OCI-LY7 (cell line): ENCODE results near the gene ZBTB11. TPM values are rescaled to one million over a fixed set of nuclear protein-coding genes. Genes with fewer than 3 reads are reported as not detected.

Experiments used
- BruUV-seq: library from RNA; stranded (reverse); fragments of 400-500 nt; replicated peaks from 2 replicates; lab custom pipeline; 2021; lab: Mats Ljungman, UMichigan
- CTCF ChIA-PET: fragments of 300-600 bp; sonication (Branson Sonifier 250); formaldehyde crosslinking; loops from one replicate; lab custom pipeline; 2022; ENCODE audit warnings: antibody characterized with exemption; ENCODE audit not compliant: unreplicated experiment; lab: Charles Lee
- POLR2A ChIA-PET: fragments of 300-600 bp; sonication (Branson Sonifier 250); formaldehyde crosslinking; loops from one replicate; lab custom pipeline; 2022; ENCODE audit warnings: antibody characterized with exemption; lab: Charles Lee
- DNase-seq: peaks from one replicate; pipeline ENCODE4 v3.0.0-alpha.2; 2015; ENCODE audit warnings: low spot score
- H2AFZ ChIP-seq: fragments of 200-600 bp; sonication (generic), shearing (Covaris generic); 2 replicates; pipeline ENCODE4 v1.6.1; 2014; ENCODE audit warnings: mild to moderate bottlenecking, antibody characterized with exemption, low read length, moderate library complexity
- H3K27ac ChIP-seq: fragments of 200-600 bp; sonication (generic); 2 replicates; pipeline ENCODE4 v1.5.1; 2014; ENCODE audit warnings: mixed run types, low read depth, mild to moderate bottlenecking, moderate library complexity, low read length, inconsistent platforms; ENCODE audit not compliant: poor library complexity, severe bottlenecking
- H3K36me3 ChIP-seq: fragments of 200-600 bp; sonication (generic); 2 replicates; pipeline ENCODE4 v1.6.1; 2014; ENCODE audit warnings: mild to moderate bottlenecking, antibody characterized with exemption, low read length, moderate library complexity, mixed read lengths; ENCODE audit not compliant: insufficient read depth
- H3K4me1 ChIP-seq: fragments of 200-600 bp; sonication (generic); 2 replicates; pipeline ENCODE4 v1.5.1; 2014; ENCODE audit warnings: mild to moderate bottlenecking, low read length; ENCODE audit not compliant: insufficient read depth, poor library complexity, severe bottlenecking
- H3K4me2 ChIP-seq: fragments of 200-600 bp; sonication (generic); 2 replicates; pipeline ENCODE4 v1.6.1; 2014; ENCODE audit warnings: mild to moderate bottlenecking, low read length
- H3K4me3 ChIP-seq: fragments of 200-600 bp; sonication (generic); 2 replicates; pipeline ENCODE4 v1.5.1; 2014; ENCODE audit warnings: mild to moderate bottlenecking, low read depth, low read length; ENCODE audit not compliant: poor library complexity, severe bottlenecking
- H3K79me2 ChIP-seq: fragments of 200-600 bp; sonication (generic); 2 replicates; pipeline ENCODE4 v1.6.1; 2016; ENCODE audit warnings: low read depth, mild to moderate bottlenecking, low read length, moderate library complexity, mixed read lengths; ENCODE audit not compliant: insufficient read depth
- H3K9me2 ChIP-seq: fragments of 200-600 bp; sonication (generic); 2 replicates; pipeline ENCODE4 v1.6.1; 2016; ENCODE audit warnings: mild to moderate bottlenecking, low read length, mixed read lengths; ENCODE audit not compliant: insufficient read depth
- H3K9me3 ChIP-seq: fragments of 200-600 bp; sonication (generic); 2 replicates; pipeline ENCODE4 v1.6.1; 2014; ENCODE audit warnings: mild to moderate bottlenecking, mixed run types, low read length, mixed read lengths
- H4K20me1 ChIP-seq: fragments of 200-600 bp; sonication (generic); 2 replicates; pipeline ENCODE4 v1.6.1; 2014; ENCODE audit warnings: mild to moderate bottlenecking, antibody characterized with exemption, low read length, moderate library complexity, mixed read lengths; ENCODE audit not compliant: insufficient read depth
- CTCF ChIP-seq: fragments of 200-600 bp; sonication (generic); conservative IDR thresholded peaks from 2 replicates; pipeline ENCODE4 v1.5.1; 2014; ENCODE audit warnings: mild to moderate bottlenecking, antibody characterized with exemption, low read length, moderate library complexity, mixed read lengths
- EZH2phosphoT487 ChIP-seq: fragments of 200-600 bp; sonication (generic); IDR thresholded peaks from 2 replicates; pipeline ENCODE4 v1.6.1; 2018; ENCODE audit warnings: low read depth, borderline replicate concordance, mild to moderate bottlenecking, mixed run types, antibody characterized with exemption, low read length, moderate library complexity, mixed read lengths
- intact Hi-C: fragments of 100-400 bp; cut with micrococcal nuclease; formaldehyde crosslinking; loops from one replicate; pipeline ENCODE4 v1.10.0; 2022; ENCODE audit not compliant: unreplicated experiment
- total RNA-seq, 2 experiments: library from RNA; depleted of rRNA in 1 of 2; stranded (reverse); fragments of >200 nt in 1 of 2; shearing (Covaris generic) in 1 of 2; gene quantifications; 2 replicates each; pipeline ENCODE4 v1.2.3, GENCODE V29; 2014 to 2022

Gene ZBTB11
- total RNA-seq, 2 experiments from 2014 or later = 21.5 to 26.8 TPM

GRCh38 chr3:101719604-101720185 is 42.8 kb upstream of the ZBTB11 start:
- TF ChIP-seq CTCF (no peak), EZH2phosphoT487 (no peak)
- ChIA-PET POLR2A (interaction anchor here (0.7 to 5.4 kb wide), 3 partner anchors 10 to 17 kb away, joined by 4 to 67 read pairs (median 6); no protein-coding TSS in a partner anchor), CTCF (no interaction called here)
- Histone ChIP-seq H3K36me3 (no peaks in the 10 kb centered on the region; the same call in 1 of the 2 replicates), H2AFZ (no peak overlapping the region; the same call in 1 of the 2 replicates), H3K4me3 (no peak overlapping the region), H3K9me3 (peaks cover 4% of the 10 kb centered on the region; the same call in 1 of the 2 replicates), H3K79me2 (peaks cover 6% of the 10 kb centered on the region; the same call in 1 of the 2 replicates), H3K4me2 (no peak overlapping the region), H3K9me2 (no peaks in the 10 kb centered on the region), H4K20me1 (no peaks in the 10 kb centered on the region), H3K4me1 (peaks cover 37% of the 10 kb centered on the region), H3K27ac (peak overlapping the region; percentile 92)
- intact Hi-C loops = loop anchor here (5.0 kb wide), 1 partner anchor 32 kb away; the partner anchor contains the start of gene RPL24
- no TSS peak for BruUV-seq
- no peak for DNase-seq

GRCh38 chr3:101718455-101718854 is 41.5 kb upstream of the ZBTB11 start:
- no peak overlapping the region for H3K27ac ChIP-seq
- intact Hi-C loops = no loop called here
- peaks cover 33% of the 10 kb centered on the region for H3K4me1 ChIP-seq
- DNase-seq = no peak
- H3K9me2 ChIP-seq = no peaks in the 10 kb centered on the region
- H3K4me2 ChIP-seq = no peak overlapping the region
- peaks cover 4% of the 10 kb centered on the region; the same call in 1 of the 2 replicates for H3K9me3 ChIP-seq
- no peak overlapping the region for H3K4me3 ChIP-seq
- ChIA-PET CTCF (interaction anchor here (0.7 to 0.8 kb wide), 2 partner anchors 9 to 25 kb away, joined by 3 to 4 read pairs; no protein-coding TSS in a partner anchor), POLR2A (interaction anchor here (0.8 to 5.4 kb wide), 5 partner anchors 9 to 78 kb away, joined by 3 to 67 read pairs (median 4); no protein-coding TSS in a partner anchor)
- H4K20me1 ChIP-seq = no peaks in the 10 kb centered on the region
- no peak for TF ChIP-seq CTCF
- no peak for TF ChIP-seq EZH2phosphoT487
- no peaks in the 10 kb centered on the region; the same call in 1 of the 2 replicates for H3K79me2 ChIP-seq
- no peaks in the 10 kb centered on the region; the same call in 1 of the 2 replicates for H3K36me3 ChIP-seq
- no TSS peak for BruUV-seq
- no peak overlapping the region for H2AFZ ChIP-seq
